COLO829 (cell line): ENCODE measurements around the gene FREM1.
A peak's percentile ranks its signal among the peaks of the same experiment; 100 is the strongest.

ENCODE experiments used
- DNase-seq: peaks from one replicate; pipeline ENCODE4 v3.0.0; 2012; ENCODE audit warnings: low spot score

Gene FREM1

DNA sequence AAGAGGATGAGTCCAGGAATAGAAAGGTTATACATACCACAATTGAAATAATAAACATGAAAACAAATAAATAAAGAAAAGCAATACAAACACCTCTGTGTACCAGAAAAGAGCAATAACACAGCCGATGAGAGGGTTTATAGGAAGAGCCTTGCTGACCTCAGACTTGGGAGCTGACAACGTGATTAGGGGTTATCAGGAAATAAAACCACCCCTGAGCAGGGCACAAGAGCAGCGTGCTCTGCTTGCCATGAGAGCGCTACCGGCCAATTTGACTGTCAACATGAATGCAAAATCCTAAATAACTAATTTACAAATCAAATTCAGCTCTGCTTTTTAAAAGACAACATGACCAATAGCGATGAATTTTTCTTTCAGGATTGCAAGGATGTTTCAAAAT, 2.6 kb upstream of the FREM1 start:
- DNase-seq: no peak

DNA sequence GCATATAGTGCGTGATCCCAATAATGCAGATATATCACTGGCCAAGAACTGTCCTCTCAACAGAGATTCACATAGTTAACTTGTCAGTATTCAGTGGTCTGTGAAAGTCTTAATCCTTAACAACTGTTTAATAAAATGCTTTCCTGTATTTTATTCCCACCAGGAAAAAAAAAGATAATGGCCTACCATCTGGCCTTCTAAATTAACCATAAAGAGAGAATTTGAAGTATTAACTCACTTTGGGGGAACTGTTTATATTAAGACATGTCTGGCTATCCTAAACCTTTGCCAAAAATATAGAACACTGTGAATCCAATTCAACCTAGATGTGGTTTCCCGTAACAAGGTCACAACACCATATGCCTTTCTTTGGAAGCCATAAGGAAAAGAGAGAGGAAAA, 818 bp upstream of the FREM1 start:
- DNase-seq: no peak

DNA sequence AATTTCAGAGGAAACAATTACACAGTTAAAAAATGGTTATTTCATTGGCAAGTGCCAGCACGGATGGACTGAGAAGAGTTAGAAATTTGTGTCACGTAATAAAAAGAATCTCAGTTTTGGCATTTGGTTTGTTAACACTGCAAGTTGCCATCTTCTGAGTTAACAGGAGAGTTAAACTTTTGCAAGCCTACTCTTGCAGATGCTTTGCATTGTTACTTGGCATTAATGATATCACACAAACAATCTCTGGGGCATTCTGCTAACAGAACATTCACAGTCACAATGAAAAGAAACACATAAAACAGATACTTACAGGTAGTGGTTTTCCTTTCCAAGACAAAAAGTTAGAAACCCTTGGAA, 647 bp downstream of the FREM1 start:
- DNase-seq: no peak

DNA sequence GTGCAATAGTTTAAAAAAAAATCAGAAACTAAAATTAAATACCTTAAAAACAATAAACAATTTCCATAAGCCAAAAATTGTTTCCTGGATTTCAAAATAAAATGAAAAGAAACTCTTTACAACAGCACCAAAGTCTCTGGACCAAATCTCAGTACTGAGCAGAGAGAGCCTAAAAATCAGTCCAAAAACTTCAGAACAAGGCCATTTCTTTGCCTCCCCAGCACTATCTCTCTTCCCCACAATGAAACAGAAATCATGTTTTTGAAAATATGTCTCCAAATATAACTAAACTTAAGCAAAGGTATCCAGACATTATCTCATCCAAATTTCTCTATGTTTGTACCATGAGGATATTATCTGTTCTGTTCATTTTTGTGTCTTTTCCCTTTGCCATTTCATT, 1.0 kb downstream of the FREM1 start:
- no peak for DNase-seq

DNA sequence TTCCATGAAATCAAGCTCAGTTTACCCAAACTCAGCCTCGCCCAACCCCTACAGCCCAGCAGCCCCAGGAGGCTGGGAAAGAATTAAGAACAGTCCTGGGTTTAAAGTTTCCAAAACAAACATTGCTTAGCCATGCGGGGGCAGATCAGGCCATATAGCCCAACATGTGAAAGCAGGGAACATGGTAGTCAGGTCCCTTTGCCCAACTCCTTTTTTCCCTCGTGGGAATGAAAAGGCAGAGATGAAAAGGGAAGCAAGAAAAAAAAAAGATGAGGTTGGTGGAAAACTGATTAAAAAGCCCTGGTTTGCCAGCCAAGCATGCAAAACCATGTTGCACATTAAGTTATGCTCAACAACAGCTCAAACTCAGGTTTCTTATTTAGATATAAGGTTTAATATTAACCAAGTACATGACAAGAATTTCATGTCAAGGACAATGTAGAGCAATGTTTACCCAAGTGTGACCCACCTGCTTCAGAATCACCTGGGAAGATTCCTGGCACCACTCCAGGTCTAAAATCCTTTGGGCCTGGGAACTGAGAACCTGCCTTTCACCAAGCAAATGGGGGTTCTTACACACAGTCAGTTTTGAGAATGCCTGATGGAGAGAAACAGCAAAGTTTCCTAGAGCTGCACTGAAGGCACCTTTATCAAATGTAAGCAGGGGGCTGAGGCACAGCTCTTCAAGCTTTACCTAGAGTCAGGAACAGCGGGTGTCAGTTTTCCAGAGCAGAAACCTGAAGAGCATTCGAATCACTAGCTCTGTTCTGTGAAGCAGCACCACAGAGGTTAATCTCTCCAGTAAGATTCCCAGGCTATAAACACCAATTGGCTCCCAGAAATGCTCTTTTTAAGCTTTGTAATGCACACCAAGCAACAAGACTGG, 1.7 kb downstream of the FREM1 start:
- no peak for DNase-seq

DNA sequence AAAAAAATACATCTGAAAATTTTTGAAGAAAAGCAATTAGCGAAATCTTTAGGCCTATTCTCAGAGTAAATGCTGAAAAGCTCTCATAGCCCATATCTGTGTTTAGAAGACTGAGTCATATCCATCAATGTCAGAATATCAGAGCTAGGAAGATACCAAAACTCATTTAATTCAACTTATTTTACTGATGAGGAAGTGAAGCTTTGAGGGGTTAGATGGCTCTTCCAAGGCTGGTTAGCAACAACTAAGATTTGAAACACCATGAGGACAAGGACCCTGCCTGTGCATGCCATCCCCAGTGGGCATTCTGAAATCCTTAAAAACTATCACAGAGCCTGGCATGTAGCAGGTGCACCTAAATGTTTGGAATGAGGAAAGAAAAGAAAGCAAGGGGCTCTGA, 2.5 kb downstream of the FREM1 start:
- DNase-seq: no peak

DNA sequence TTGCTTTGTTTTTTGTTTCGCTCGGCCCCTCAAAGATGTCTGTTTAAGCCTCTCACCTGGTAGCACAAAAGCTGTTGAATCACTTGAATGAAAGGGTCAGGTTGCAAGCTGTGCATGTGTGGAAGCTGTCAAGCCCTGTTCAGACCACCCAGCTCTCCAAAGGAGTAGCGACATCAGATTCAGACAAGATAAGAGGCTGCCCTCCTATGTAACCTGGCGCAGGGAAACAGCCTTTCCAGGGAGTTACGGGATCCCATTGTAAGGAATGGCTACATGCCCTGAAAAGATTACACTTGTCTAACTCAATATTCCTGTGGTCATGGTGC, 2.9 kb downstream of the FREM1 start:
- no peak for DNase-seq

DNA sequence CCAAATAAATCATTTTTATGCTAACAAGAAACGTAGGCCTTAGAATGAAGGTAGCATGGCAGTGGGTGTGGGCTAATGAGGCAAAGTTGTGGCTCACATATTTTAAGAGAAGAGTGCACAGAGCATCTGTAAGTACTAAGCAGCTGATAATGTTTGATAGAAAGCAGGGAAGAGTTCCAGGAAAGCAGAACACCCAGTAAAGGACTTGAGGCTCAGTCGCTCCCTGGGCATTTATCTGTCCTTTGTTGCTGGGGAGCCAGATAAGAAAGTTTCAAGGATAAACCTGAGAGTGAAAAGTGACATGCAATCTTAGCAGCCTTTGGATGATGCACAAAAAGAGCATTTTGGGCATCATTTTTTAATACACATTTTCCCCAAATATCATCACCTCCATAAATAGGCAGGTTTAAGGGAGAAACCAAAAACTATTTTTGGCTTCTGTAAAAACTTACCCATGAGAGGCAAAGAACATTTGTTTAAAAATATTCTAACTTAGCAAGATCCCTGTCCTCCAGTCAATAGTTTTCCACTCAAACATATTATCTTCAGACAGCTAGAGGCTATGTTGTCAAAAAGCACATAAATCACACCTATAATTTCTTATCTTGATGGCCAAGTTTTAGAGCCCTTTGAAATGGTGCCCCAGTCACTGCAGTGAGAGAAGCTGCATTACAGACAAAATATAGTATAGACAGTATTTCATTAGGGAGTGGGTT, 3.4 kb downstream of the FREM1 start:
- DNase-seq: no peak

DNA sequence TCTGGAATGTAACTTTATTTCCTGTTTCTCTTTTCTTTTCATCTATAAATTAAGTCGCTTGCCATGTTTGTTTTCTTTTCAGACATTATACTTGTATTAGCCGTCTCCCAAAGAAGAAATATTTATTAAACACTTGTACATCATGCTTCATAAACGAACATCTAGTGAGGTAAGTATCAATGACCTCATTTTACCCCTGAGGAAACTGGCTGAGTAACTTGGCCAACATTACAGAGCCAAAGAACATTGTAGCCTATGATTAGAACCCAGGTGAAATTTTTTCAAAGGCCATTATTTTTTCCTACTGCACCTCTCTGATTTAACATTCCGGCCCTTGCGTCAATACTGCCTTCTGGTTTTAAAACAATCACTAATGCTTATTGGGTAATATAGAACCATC, 4.2 kb downstream of the FREM1 start:
- DNase-seq: no peak

DNA sequence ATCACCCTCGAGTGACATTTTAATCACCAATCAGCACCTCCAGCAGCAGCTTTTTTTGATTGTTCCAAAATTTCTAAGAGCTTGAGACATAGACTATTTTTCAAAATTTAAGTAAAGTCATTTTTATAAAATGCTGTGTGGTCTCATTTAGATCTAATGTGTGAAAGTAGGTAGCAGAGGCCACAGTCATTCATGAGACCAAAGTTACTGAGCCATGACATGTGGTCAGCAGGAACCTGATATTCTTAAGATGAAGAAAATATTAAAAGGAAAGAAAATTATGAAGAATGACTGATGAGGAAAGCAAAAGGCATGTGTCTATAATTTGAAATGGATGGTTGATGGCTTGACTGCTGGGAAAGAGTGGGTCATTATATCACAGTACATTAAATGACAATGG, 7.2 kb downstream of the FREM1 start:
- no peak for DNase-seq

DNA sequence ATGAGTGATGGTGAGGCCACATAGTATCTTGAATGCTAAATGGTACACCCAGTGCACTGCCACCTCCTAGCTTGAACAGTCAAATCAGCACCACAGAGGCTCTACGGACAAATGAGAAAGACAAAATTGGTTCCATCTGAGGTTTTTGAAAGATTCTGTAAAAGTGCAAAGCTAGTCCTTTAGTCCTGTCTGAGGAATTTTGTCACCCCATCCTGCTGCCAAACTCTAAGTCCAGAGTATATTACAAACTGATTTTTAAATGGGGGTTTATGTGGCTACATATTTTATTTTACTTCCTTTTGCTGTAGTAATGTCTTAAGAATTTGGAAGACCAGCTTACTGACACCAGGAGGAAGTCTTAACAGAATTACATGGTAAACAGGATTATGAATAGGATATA, 7.7 kb downstream of the FREM1 start:
- no peak for DNase-seq

DNA sequence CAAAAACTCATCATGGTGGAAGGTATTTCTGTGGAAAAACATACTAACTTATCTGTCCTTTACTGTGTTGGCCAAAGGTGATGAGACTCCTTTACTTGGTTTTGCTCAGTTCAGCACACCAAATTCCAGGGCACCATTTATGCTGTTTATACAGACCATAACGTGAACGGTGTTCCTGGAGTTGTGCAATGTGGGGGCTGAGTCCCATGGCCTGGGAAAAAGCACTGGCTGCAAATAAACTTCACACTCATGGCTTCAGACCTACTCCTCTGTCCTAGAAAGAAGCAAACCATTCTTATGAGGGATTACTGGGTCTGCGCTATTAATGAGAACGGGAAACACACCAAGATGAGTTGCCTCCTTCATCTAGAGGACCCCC, 10.4 kb downstream of the FREM1 start:
- DNase-seq: no peak

DNA sequence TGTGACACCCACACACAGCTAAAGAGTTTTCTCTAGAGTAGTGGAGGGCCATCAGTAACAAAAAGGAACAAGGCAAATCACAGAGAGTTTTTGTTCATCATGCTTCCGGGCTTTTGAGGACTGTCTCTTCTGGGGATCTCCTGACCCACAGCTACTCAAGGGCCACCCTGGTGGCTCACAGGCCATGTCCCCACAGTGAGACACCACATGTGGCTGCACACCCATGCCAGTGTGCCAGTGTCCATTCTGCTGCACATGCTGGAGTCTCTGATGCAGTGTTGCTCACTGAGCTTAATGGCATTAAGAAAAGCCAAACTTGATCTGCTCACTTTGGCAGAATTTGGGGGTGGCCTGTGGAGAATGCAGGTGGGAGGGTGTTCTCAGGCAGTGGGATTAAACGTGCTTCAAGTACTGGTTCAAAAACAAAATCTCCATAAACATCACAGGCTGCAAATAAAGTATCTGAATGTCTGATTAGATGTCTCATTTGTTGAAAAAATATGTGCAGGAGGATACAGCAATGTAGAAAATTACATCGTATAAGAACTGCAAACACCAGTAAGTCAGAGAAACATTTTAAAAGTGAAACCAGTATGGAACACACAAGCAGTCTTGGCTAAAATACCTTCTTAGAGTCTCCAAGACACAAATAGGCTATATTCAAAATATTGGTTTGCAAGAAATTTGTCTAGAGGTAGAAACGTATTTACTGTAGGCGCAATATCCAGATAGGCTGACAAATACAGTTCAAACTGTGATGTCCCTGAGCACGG, 11.0 kb downstream of the FREM1 start:
- DNase-seq: no peak

DNA sequence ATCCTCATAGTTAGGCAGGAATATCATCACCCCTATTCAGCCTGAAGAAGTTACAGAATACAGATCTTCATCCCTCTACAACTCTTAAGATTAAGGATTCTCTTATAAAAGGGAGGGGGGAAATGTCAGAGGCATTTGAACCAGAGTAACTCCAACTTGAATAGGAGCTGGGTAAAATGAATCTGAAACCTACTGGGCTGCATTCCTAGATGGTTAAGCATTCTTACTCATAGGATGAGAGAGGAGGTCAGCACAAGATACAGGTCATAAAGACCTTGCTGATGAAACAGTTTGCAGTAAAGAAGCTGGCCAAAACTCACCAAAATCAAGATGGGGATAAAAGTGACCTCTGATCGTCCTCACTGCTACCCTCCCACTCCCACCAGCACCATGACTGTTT, 14.4 kb downstream of the FREM1 start:
- no peak for DNase-seq

DNA sequence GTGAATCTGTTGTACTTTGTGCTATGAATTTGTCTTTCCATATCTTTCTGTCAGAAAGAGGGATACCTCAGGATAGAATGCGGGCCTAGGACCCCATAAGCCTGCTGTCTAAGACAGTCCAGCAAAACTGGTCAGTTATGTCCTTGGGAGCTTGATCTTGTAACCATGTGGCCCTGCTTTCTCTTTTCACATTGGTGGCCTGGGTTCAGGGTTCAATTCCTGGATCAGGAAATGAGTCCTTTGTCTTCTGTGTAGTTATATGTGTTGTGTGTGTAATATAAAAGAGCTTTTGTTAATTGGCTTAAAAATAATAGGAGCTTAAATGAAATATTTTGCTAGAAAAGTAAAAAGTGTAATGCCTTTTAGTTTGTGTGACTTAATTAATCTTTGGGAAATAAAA, 16.9 kb downstream of the FREM1 start:
- DNase-seq: no peak

DNA sequence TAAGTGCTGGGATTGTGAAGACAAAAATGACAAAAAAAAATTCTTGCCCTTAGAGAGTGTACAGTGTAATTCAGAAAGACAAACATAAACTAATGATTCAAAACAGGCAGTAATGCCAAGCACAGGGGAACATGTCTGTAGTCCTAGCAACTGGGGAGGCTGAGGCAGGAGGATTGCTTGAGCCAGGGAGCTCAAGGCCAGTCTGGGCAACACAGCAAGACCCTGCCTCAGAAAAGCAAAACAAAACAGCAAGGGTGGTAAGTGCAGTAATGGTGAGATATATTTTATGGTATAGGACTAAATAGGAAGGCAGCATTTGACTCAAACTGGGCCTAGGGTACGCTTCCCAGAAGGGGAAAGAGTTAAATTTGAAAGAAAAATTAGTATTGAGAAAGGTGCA, 18.9 kb downstream of the FREM1 start:
- no peak for DNase-seq

DNA sequence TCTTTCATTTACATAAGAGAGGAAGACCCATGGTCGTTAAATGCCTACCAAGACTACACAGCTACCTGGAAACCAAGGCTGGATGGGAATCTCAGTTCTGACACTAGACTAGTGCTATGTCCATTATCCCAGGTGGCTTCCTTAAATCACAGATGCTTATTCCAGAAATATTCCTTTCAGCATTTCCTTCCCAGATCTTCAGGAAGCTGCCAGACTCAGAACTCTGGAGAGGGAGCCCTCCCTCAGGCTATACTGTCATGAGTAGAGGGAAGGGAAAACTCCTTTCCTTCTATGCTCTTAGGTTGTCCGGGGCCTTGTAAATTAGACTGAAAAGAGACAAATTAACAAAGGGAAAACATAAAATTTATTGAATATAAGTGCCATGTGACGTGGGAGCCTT, 20.8 kb downstream of the FREM1 start:
- no peak for DNase-seq

DNA sequence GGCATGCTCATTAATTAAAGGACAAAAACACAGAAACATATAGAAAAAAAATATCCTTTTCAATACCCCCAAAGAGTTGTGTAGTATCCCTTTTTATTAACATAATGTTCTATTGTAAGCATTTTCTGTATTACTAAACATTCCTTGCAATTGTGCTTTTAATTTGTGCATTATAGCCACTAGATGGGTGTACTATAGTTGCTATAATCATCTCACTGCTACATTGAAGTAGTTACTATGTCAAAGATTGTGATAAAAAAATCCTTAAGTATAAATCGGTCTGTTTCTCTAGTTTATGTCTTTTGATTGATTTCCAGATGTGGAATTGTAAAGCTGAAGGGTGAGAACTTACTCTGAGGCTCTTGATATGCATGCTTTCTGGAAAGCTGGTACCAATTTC, 21.4 kb downstream of the FREM1 start:
- DNase-seq: no peak

DNA sequence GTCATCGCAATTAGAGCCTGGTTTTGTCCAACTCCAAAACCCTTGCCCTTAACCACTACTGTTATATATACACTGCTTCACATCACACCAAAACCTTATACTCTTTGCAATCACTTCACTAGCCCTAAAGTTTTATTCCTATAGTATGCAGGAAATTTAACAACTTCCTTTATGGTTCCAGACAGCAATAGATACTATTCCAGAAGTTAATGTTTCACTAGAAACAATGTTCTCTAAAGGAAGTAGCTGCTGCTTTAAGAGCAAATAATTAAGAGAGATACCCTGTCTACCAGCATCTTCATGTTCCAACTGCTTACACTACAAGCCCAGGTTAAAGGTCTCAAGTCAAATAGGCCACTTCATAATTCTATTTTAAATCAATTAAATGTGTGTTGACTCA, 22.0 kb downstream of the FREM1 start:
- DNase-seq: no peak

DNA sequence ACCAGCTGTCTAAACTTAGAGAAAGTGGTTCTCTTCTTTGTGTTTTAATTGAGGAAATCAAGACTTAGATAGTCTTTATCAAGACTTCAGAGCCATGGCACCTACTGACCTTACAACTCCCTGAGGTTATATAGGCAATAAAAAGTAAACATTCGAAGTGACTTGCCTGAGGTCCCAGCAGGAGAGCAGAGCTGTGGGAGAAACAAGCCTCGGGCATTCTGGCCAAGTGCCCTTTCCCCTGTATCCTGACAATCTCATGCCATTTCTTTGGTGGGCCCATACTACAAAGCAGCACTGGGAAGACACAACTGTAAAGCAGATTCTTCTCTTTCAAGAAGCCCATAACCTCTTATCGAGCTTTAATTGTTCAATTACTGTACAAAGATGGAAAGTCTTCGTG, 23.1 kb downstream of the FREM1 start:
- no peak for DNase-seq

DNA sequence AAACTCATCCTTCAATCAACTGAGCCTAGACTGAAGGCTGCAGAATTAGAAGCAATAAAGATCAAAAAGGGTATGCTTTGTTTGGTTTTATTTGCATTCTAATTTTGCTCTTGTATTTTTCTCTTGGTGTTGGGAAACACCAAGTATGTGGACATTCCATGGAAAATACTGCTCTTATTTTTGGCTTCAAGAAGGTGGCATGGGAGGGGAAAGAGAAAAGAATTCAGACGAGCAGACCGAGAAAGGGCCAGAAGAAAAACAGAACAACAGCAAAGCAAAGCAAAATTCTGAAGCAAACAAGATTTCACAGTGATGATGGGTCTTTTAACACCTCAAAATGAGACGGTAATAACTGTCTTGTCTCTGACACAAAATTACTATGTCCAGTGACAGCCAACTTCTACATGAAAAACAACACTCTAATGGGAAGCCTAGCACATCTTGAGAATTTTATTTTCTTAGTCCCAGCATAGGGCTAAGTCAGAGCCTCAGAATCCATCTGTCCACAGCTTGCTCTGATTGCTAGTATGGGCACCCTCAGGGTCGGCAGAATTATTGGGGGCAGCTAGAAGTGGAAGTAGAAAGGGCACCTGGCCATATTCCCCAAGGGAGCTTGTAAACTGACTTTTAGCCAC, 26.8 kb downstream of the FREM1 start:
- no peak for DNase-seq

DNA sequence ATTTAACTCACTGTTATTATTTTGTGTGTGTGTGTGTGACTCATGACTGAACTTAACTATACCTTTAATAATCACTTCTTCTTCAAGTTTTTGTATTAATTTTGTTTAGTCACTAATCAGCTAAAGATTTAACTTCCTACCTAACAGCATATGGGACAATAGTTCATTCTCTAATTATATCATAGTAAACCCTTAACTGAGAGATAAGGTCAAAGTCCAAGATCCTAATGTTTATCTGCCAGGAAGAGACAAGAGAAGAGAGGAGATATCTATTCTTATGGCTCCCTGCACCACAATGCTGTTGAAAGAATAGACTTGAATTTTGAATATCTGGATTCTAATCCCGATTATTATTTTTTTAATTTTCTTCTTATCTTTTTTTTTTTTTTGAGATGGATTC, 28.1 kb downstream of the FREM1 start:
- DNase-seq: no peak

DNA sequence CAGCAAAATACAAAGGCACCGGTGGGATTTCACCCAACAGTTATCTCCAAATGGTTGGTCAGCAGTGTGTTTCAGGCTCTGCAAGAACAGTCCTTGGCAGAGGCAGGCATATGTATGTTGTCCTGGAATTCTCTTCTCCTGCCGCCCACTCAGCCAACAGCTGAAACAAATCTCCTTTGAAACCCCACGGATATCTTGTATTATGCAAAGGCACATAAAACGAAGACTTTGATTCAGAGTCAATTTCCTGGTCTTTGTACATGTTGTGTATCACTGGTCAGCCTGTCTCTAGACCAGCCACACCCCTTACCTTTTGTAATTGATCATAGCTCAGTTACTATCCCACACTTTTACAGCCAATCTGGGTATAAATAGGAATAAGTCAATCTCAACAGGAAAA, 29.2 kb downstream of the FREM1 start:
- DNase-seq: peak; percentile 44
